ENCODE results near the gene CCDC6. TPM values are rescaled to one million over a fixed set of nuclear protein-coding genes. Genes with fewer than 3 reads are reported as not detected.

Gene CCDC6
- total RNA-seq, 2 donors from 2014 or later: 48.1 to 65.0 TPM

- intact Hi-C loops (cut with DNase I): loop anchor here (5.0 kb wide), 1 partner anchor 202 kb away; no protein-coding TSS in a partner anchor
- Histone ChIP-seq H3K9me3 (no peaks in the 10 kb centered on the region), H3K4me3 (no peak overlapping the region), H3K27ac (no peak overlapping the region), H3K27me3 (replicated peaks; ENCODE audit: insufficient read depth) (no peaks in the 10 kb centered on the region), H3K4me1 (replicated peaks) (no peaks in the 10 kb centered on the region), H3K36me3 (no peaks in the 10 kb centered on the region)
- no peak for TF ChIP-seq POLR2AphosphoS5 (IDR thresholded peaks at IDR 0.05)
- no peak for TF ChIP-seq CTCF (IDR thresholded peaks at IDR 0.05)
- TF ChIP-seq POLR2A (IDR thresholded peaks at IDR 0.05): no peak
- no peak for DNase-seq (ENCODE audit: low spot score)
- 96% methylated on average over 3 of the region's 3 CpGs for WGBS
Observed at GRCh38 chr10:59829601-59830000, 76.8 kb downstream of the CCDC6 start.

DNA sequence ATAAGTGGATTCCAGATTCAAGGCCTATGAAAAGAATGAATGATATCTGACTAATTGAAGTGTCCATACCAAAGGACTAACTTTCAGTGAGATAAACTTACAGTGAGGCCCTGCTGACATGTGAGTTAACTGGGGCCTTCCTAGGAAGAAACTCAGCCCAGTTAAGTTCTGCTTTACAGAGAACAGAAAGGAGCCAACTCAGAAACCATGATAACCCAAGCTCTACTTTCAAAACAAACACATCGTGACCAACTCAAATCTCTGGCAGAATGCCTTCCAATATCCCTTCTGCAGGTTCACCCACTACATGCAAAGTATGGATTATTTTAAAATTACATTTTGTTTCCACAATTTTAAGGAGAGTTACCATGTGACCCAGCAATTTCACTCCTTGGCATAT is 77.3 kb downstream of the CCDC6 start:
- intact Hi-C loops (cut with DNase I): loop anchor here (5.0 kb wide), 1 partner anchor 202 kb away; no protein-coding TSS in a partner anchor
- no peaks in the 10 kb centered on the region for H3K4me1 ChIP-seq (replicated peaks)
- no peak for DNase-seq (ENCODE audit: low spot score)
- no peak overlapping the region for H3K27ac ChIP-seq
- no peaks in the 10 kb centered on the region for H3K9me3 ChIP-seq
- H3K4me3 ChIP-seq: no peak overlapping the region
- no peaks in the 10 kb centered on the region for H3K27me3 ChIP-seq (replicated peaks; ENCODE audit: insufficient read depth)
- H3K36me3 ChIP-seq: no peaks in the 10 kb centered on the region
- WGBS: 27% methylated on average over 1 of the region's 1 CpG
- TF ChIP-seq POLR2AphosphoS5 (IDR thresholded peaks at IDR 0.05) (no peak), CTCF (IDR thresholded peaks at IDR 0.05) (no peak), POLR2A (IDR thresholded peaks at IDR 0.05) (no peak)

DNA sequence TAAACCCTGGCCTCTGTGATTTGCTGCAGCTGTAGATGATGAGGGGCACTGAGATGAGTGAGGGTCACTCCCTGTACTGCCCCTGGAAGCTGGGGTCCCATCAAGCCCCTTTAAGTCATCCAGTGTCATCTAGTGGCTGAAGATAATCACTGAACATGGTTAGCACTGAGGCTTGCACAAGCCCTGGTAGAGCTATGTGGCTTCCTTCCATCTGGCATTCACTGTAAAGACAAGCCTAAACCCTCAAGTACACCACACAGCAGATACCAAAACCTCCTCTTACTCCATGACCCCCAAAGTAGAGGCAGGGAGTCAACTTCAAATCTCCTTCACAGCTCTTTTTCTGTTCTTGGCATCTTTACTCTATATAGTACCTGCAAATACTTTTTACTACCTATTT is 80.4 kb downstream of the CCDC6 start:
- Histone ChIP-seq H3K27ac (no peak overlapping the region), H3K27me3 (replicated peaks; ENCODE audit: insufficient read depth) (no peaks in the 10 kb centered on the region), H3K36me3 (no peaks in the 10 kb centered on the region), H3K9me3 (no peaks in the 10 kb centered on the region), H3K4me1 (replicated peaks) (no peaks in the 10 kb centered on the region), H3K4me3 (no peak overlapping the region)
- intact Hi-C loops (cut with DNase I): loop anchor here (5.0 kb wide), 1 partner anchor 199 kb away; no protein-coding TSS in a partner anchor
- DNase-seq (ENCODE audit: low spot score): no peak
- no peak for TF ChIP-seq CTCF (IDR thresholded peaks at IDR 0.05)
- TF ChIP-seq POLR2A (IDR thresholded peaks at IDR 0.05): no peak
- TF ChIP-seq POLR2AphosphoS5 (IDR thresholded peaks at IDR 0.05): no peak

GRCh38 chr10:59823751-59824150 is 82.6 kb downstream of the CCDC6 start:
- H3K9me3 ChIP-seq: no peaks in the 10 kb centered on the region
- H3K27ac ChIP-seq: no peak overlapping the region
- intact Hi-C loops (cut with DNase I): no loop called here
- no peak overlapping the region for H3K4me3 ChIP-seq
- DNase-seq (ENCODE audit: low spot score): no peak
- H3K27me3 ChIP-seq (replicated peaks; ENCODE audit: insufficient read depth): no peaks in the 10 kb centered on the region
- TF ChIP-seq POLR2A (IDR thresholded peaks at IDR 0.05): no peak
- H3K36me3 ChIP-seq: no peaks in the 10 kb centered on the region
- H3K4me1 ChIP-seq (replicated peaks): no peaks in the 10 kb centered on the region

DNA sequence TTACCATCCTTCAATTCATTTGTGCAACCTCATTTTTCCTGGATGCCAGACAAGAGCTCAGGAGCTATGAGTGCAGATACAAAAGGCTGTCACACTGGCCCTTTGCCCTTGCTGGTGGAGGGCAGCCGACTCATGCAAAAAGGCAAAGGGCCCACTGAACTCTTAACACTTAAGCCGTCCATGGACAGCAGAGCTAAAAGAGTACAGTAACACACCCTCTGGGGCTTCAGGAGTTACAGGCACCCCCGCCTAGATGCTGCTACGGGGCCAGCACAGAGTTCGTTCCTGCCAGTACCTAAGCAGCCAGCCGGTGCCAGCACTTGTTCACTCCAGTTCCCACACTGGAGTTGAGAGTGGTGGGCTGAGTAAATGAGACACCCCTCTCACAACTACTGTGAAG is 83.2 kb downstream of the CCDC6 start:
- no peak for DNase-seq (ENCODE audit: low spot score)
- intact Hi-C loops (cut with DNase I): no loop called here
- Histone ChIP-seq H3K4me1 (replicated peaks) (no peaks in the 10 kb centered on the region), H3K27ac (no peak overlapping the region), H3K4me3 (no peak overlapping the region), H3K36me3 (no peaks in the 10 kb centered on the region), H3K9me3 (no peaks in the 10 kb centered on the region), H3K27me3 (replicated peaks; ENCODE audit: insufficient read depth) (no peaks in the 10 kb centered on the region)
- 97% methylated on average over 6 of the region's 6 CpGs for WGBS
- no peak for TF ChIP-seq POLR2AphosphoS5 (IDR thresholded peaks at IDR 0.05)
- no peak for TF ChIP-seq POLR2A (IDR thresholded peaks at IDR 0.05)
- TF ChIP-seq CTCF (IDR thresholded peaks at IDR 0.05): no peak

Measured in prostate gland (tissue), 2 donors.